ENCODE data around the gene CPA3.

GRCh38 chr3:148931574-148931973 lies 66.5 kb downstream of the CPA3 start:
- TF ChIP-seq, protein P1, sequence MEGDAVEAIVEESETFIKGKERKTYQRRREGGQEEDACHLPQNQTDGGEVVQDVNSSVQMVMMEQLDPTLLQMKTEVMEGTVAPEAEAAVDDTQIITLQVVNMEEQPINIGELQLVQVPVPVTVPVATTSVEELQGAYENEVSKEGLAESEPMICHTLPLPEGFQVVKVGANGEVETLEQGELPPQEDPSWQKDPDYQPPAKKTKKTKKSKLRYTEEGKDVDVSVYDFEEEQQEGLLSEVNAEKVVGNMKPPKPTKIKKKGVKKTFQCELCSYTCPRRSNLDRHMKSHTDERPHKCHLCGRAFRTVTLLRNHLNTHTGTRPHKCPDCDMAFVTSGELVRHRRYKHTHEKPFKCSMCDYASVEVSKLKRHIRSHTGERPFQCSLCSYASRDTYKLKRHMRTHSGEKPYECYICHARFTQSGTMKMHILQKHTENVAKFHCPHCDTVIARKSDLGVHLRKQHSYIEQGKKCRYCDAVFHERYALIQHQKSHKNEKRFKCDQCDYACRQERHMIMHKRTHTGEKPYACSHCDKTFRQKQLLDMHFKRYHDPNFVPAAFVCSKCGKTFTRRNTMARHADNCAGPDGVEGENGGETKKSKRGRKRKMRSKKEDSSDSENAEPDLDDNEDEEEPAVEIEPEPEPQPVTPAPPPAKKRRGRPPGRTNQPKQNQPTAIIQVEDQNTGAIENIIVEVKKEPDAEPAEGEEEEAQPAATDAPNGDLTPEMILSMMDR (IDR thresholded peaks at IDR 0.05; ENCODE audit: insufficient read depth, low read length) = no peak
- TF ChIP-seq REST (IDR thresholded peaks at IDR 0.05; ENCODE audit: insufficient replicate concordance, low read depth) = no peak
- TF ChIP-seq POLR2AphosphoS5 (IDR thresholded peaks at IDR 0.05; ENCODE audit: low read depth) = no peak
- TF ChIP-seq GABPA (IDR thresholded peaks at IDR 0.05; ENCODE audit: low read depth) = peak; percentile 64

Data from HL-60 (cell line).